NT2/D1 (cell line): ENCODE measurements around the gene LAMC3.

ENCODE experiments used
- YY1 ChIP-seq: IDR thresholded peaks from 2 replicates; pipeline ENCODE4 v1.6.1; 2011; ENCODE audit not compliant: insufficient read length, insufficient read depth
- ZNF274 ChIP-seq: IDR thresholded peaks from 2 replicates; pipeline ENCODE4 v1.6.1; 2011; ENCODE audit warnings: mild to moderate bottlenecking, low read depth, low read length

GRCh38 chr9:131097126-131097947, 88.4 kb downstream of the LAMC3 start:
- no peak for TF ChIP-seq YY1
- no peak for TF ChIP-seq ZNF274
